TTC549 (cell line): ENCODE results near the gene SAMD4B.
"Not testable (repeated sequence)": the region's sequence is repeated elsewhere in the genome, so short reads cannot be mapped to it uniquely, and the experiment has no call there.

Experiments
- FAIRE-seq: peaks from 2 replicates; lab custom pipeline; 2012; peaks lifted over from hg19 to GRCh38; lab: Jason Lieb, UNC

SAMD4B gene

GRCh38 chr19:39365531-39365930 lies 23.3 kb downstream of the SAMD4B start:
- no peak for FAIRE-seq

- no peak for FAIRE-seq
These were observed 27.0 kb downstream of the SAMD4B start for GRCh38 chr19:39369200-39369599.

DNA sequence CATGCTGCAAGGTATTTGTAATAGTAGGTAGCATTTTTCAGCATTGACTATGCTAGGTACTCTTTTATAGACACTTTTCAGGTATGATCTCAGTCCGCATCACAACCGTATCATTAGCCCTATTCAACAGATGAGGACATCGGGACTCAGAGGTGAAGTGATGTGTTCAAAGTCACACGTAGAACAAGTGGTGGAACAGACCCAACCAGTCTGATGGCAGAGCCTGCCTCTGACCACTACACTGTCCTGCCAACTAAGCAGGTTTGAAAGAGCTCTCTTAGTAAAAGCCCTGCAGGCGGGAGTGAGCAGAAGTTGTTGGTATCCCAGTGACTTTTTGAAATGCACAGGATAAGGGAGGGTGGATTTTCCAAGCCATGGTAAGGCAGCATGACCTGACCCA lies 28.5 kb downstream of the SAMD4B start:
- no peak for FAIRE-seq

DNA sequence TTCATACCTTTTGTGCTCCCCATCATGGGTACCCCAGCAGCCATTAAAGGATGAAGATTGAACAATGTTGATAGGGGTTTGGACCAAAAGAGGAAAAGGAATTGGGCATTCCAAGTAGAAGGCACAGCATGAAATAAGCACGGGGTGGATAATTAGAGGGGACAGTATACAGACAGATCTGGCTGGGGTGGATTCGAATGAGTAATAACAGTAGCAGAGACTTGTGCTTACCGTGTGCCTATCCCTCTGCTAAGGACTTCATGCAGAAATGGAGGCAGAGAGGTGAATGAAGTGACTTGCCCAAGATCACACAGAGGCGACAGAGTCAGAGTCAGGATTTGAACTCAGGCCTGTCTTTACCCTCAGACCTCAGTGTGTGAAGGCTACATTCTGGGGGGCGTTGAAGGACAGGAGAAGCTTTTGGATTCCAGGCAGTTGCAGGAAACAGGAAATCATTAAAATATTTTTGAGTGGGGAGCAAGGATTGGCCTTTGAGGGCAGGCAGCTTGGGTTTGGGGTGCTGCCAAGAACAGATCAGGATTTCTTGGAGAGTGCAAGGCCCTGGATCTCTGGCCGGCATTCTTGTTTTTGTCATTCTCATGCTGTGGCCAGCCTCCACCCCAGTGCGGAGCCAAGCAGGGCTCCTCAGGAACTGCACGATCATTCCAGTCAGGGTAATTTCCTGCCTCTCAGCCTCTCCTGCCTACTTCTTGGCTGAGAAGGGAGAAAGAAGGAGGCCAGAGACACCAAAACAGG lies 30.0 kb downstream of the SAMD4B start:
- FAIRE-seq: no peak

GRCh38 chr19:39372941-39373340 lies 30.7 kb downstream of the SAMD4B start:
- no peak for FAIRE-seq

- no peak for FAIRE-seq
These were observed 33.7 kb downstream of the SAMD4B start for GRCh38 chr19:39375929-39376328.

GRCh38 chr19:39377373-39378362 lies 35.4 kb downstream of the SAMD4B start:
- no peak for FAIRE-seq

GRCh38 chr19:39379366-39379765 lies 37.1 kb downstream of the SAMD4B start:
- FAIRE-seq: not testable (repeated sequence)

DNA sequence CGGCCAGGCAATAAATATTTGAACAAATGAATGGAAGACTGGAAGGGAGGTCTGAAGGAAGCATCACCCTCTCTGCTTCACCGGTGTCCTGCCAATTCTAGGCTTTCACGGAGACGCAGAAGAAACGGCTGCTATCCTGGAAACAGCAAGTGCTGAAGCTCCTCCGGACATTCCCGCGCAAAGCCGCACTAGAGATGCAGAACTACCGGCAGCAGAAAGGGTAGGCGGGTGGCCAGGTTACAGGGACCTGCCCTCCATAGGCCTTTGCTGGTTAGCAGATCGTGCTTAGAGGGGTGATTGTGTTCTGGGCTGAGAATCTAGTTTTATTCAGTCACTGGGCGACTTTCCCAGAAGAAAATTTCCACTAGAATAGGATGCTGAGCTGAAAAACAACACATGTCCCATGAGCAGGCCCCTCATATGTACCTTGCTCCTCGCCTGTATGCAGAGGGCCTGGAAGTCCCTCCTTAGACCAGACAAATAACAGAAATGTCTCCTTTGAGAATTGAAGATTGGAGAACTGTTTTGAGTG lies 37.7 kb downstream of the SAMD4B start:
- FAIRE-seq: no peak

DNA sequence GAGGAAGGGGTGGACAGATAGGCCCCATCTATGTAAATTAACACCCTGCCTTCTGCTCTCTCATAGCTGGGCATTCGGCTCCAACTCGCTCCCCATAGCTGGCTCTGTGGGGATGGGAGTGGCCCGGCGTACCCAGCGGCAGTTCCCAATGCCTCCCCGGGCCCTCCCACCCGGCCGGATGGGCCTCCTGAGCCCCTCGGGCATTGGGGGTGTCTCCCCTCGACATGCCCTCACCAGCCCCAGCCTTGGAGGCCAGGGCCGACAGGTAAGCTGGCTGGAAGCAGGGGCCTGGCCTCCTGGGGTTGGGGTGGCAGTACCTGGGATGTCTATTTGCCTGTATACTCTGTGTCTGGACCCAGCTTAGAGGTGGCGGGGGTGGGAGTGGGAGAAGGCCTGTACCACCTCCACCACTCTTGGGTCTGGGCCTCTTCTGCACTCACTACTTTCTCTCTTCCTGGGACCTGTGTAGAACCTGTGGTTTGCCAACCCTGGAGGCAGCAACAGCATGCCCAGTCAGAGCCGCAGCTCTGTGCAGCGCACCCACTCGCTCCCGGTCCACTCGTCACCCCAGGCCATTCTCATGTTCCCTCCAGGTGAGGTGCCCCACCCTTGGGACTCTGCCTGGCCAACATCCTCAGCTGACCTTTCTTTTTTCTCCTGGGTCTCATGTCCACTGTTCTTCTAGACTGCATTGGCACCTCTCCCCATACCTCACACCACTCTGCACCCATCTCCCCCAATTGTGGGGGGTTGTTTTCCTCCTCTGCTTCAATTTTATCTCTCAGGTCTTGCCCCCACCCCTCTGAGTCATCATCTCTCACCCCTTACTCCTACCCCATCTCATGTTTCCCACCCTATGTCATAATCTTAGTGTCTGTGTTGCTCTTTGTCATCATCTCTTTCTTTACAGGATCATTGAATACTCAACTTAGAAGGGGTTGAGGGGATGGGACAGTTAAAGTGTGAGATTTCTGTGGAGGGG lies 38.6 kb downstream of the SAMD4B start:
- FAIRE-seq: no peak

- FAIRE-seq: no peak
These were observed 39.8 kb downstream of the SAMD4B start for GRCh38 chr19:39381910-39382611.

DNA sequence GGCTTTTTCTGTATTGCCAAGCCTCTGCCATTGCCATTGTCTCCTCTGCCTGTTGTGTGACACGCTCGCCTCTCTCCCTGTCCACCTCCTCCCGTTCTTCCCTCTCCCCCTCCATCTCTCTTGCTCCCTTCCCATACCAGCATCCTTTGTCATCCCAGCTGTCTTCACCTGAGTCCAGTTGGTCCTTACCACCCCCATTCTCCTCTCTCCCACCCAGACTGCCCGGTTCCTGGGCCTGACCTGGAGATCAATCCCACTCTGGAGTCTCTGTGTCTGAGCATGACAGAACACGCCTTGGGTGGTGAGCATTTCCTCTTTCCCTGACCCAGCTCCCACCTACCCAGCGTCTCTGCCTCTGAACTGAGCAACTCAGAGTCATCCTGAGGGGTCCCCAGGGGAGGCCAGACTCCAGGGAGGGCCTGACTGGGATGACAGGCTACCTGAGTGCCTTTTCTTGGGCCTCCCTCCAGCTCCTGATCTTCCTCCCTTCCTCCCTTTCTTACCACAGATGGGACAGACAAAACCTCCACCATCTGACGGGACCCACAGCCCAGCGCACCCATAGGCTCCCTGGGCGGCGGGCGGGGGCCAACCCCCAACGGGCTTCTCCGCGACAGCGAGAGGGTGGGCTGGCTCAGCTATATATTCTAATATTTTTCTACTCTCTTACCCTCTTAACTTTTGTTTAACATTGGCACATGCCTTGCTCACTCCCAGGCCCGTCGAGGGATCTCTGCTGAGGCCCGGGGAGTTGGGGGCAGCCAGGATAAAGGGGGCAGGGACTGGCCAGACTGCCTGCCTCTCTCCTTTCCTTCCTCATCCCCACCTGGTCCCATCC lies 41.0 kb downstream of the SAMD4B start:
- no peak for FAIRE-seq

- no peak for FAIRE-seq
These were observed 42.8 kb downstream of the SAMD4B start for GRCh38 chr19:39384839-39385568.

GRCh38 chr19:39385629-39386411 lies 43.6 kb downstream of the SAMD4B start:
- FAIRE-seq: no peak

- FAIRE-seq: no peak
These were observed 44.3 kb downstream of the SAMD4B start for GRCh38 chr19:39386557-39386956.

DNA sequence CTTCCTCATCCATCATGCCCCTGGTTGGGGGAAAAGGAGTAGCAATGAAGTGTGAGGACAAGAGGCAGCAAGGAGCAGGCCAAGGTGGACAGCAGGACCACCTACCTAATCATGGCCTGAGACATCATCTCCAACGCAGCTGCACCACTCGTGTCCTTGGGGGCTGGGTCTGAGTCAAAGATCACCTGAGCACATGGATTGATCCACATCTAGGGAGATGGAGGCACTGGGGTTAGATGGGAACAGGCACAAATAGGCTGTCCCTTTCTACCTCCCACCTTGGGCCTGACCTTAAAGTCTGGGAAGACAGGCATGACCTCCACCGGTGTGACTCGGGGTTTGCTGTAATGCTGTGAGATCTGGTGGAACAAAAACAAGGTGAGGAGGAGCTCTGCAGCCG lies 46.4 kb downstream of the SAMD4B start:
- no peak for FAIRE-seq

GRCh38 chr19:39389631-39390414 lies 47.6 kb downstream of the SAMD4B start:
- FAIRE-seq: no peak

- FAIRE-seq: no peak
These were observed 48.2 kb downstream of the SAMD4B start for GRCh38 chr19:39390451-39390750.
